PFSK-1 (cell line): ENCODE measurements around the gene DIAPH3.

Source experiments
- FOXP2 ChIP-seq: optimal IDR thresholded peaks from 2 replicates; pipeline ENCODE3; 2011; ENCODE audit warnings: borderline replicate concordance, control low read depth, inconsistent platforms; ENCODE audit not compliant: insufficient read depth; ENCODE audit errors: extremely low read length, extremely low read depth
- POLR2AphosphoS5 ChIP-seq: IDR thresholded peaks from 2 replicates; pipeline ENCODE4 v1.6.1; 2012; ENCODE audit warnings: low read depth, mild to moderate bottlenecking, control low read depth, low read length, moderate library complexity
- SIN3A ChIP-seq: IDR thresholded peaks from 2 replicates; pipeline ENCODE4 v1.6.1; 2012; ENCODE audit warnings: mild to moderate bottlenecking, low read length, moderate library complexity, borderline replicate concordance; ENCODE audit not compliant: insufficient read depth
- TAF1 ChIP-seq: IDR thresholded peaks from 2 replicates; pipeline ENCODE4 v1.6.1; 2012; ENCODE audit warnings: low read length, control low read depth, borderline replicate concordance; ENCODE audit not compliant: insufficient read depth
- TF ChIP-seq, protein P1 (sequence below), 2 experiments: IDR thresholded peaks; 2 replicates each; pipeline versions ENCODE4 v1.6.1 to v1.8.0; 2011 to 2012; ENCODE audit warnings: low read depth in 2 of 2, low read length in 2 of 2, control low read depth in 1 of 2, inconsistent platforms in 1 of 2, mild to moderate bottlenecking in 1 of 2, moderate library complexity in 1 of 2; ENCODE audit not compliant: insufficient read depth in 1 of 2

Gene DIAPH3

DNA sequence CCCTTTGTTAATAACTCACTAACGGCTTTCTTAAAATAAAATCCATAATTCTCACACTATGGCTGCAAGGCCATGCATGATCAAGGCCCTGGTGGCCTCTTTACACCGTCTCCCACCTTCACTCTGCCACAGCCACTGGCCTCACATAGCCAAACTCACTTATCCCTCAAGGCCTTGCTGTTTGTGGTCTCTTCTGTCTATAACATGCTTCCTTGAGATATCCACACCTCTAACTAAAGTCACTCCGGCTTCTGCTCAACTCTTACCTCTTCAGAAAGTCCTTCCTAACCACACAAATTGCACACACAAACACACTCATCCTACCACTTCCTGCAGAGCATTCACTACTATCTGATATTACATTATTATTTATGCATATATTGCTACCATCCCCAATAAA, 262.5 kb downstream of the DIAPH3 start:
- no peak for TF ChIP-seq FOXP2
- no peak for TF ChIP-seq POLR2AphosphoS5
- TF ChIP-seq, protein P1, sequence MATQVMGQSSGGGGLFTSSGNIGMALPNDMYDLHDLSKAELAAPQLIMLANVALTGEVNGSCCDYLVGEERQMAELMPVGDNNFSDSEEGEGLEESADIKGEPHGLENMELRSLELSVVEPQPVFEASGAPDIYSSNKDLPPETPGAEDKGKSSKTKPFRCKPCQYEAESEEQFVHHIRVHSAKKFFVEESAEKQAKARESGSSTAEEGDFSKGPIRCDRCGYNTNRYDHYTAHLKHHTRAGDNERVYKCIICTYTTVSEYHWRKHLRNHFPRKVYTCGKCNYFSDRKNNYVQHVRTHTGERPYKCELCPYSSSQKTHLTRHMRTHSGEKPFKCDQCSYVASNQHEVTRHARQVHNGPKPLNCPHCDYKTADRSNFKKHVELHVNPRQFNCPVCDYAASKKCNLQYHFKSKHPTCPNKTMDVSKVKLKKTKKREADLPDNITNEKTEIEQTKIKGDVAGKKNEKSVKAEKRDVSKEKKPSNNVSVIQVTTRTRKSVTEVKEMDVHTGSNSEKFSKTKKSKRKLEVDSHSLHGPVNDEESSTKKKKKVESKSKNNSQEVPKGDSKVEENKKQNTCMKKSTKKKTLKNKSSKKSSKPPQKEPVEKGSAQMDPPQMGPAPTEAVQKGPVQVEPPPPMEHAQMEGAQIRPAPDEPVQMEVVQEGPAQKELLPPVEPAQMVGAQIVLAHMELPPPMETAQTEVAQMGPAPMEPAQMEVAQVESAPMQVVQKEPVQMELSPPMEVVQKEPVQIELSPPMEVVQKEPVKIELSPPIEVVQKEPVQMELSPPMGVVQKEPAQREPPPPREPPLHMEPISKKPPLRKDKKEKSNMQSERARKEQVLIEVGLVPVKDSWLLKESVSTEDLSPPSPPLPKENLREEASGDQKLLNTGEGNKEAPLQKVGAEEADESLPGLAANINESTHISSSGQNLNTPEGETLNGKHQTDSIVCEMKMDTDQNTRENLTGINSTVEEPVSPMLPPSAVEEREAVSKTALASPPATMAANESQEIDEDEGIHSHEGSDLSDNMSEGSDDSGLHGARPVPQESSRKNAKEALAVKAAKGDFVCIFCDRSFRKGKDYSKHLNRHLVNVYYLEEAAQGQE (IDR thresholded peaks at IDR 0.05; ENCODE audit: insufficient read depth in 1 of 2, low read depth in 2 of 2, low read length in 2 of 2), result no peak
- no peak for TF ChIP-seq TAF1
- no peak for TF ChIP-seq SIN3A

DNA sequence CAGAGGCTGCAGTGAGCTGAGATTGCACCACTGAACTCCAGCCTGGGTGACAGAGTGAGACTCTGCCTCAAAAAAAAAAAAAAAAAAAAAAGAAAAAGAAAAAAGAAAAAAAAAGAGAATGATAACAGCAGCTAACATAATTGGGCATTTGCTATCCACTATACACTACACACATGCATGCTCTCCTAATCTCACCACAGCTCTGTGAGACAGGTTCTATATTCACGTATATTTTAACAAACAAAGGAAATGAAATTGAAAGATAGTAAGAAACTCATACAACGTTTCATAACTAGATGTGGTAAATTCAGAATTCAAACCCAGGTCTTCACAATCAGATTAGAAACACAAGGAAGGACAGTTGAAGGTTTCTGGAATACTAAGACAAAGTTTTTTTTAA, 265.7 kb downstream of the DIAPH3 start:
- TF ChIP-seq, protein P1 (IDR thresholded peaks at IDR 0.05; ENCODE audit: insufficient read depth in 1 of 2, low read depth in 2 of 2, low read length in 2 of 2), result no peak
- TF ChIP-seq FOXP2 (no peak), TAF1 (no peak), SIN3A (no peak), POLR2AphosphoS5 (no peak)

DNA sequence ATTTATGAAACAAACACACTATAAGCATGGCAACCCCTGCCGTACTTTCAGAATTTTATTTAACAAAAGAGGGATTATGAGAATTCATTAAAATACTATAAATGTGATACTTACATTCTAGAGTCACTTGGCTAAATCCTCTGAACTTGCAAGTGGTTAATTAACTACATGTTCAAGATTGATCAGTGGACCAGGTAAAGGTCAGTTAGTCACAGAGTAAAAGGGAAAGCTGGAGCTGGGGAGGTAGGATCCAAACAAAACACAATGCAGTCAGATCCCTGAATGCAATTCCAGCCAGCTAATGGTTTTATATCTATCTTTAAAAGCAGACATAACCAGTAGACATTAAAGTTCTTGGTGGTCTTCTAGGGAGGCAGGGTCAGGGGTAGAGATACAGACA, 270.5 kb downstream of the DIAPH3 start:
- TF ChIP-seq TAF1, result no peak
- no peak for TF ChIP-seq SIN3A
- TF ChIP-seq, protein P1 (IDR thresholded peaks at IDR 0.05; ENCODE audit: insufficient read depth in 1 of 2, low read depth in 2 of 2, low read length in 2 of 2), result no peak
- TF ChIP-seq POLR2AphosphoS5, result no peak
- TF ChIP-seq FOXP2, result no peak

DNA sequence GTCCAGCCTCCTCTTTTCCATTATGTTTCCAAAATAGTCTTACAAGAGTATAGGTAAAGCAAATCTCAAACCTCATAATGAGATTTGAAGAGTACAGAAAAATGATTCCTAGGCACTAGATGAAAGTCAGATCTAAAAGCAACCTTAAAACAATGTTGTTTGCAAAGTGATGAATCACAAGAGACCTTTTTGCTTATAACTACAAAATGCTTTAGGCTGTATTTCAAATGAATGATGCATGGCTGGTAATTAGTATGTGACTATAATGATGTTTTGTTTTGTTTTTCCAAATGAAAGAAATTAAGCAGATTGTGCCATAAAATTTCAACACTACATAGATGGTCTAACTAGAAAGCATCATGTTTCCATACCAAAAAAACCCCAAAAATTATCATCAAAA, 272.7 kb downstream of the DIAPH3 start:
- TF ChIP-seq, protein P1 (IDR thresholded peaks at IDR 0.05; ENCODE audit: insufficient read depth in 1 of 2, low read depth in 2 of 2, low read length in 2 of 2), result no peak
- TF ChIP-seq POLR2AphosphoS5 (no peak), TAF1 (no peak)

DNA sequence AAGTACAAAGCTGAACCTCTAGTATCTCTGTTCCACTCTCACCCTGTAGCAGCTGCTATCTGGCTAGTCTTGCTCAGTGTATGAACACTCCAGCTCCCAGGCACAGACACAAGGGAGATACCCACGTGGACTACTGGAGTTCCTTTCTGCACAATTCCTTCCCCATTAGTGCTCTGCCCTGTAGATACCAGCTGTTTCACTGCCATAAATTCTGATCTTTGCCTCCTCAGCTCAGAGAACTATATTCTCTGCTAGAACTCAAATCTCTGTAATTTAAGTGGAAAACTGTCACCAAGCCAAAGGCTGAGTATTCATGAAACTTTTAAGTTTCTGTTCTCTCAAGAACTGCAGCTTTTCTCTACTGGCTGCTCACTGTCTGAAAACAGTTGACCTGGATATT, 273.7 kb downstream of the DIAPH3 start:
- no peak for TF ChIP-seq POLR2AphosphoS5
- TF ChIP-seq TAF1, result no peak
- no peak for TF ChIP-seq SIN3A
- TF ChIP-seq, protein P1 (IDR thresholded peaks at IDR 0.05; ENCODE audit: insufficient read depth in 1 of 2, low read depth in 2 of 2, low read length in 2 of 2), result no peak
- TF ChIP-seq FOXP2, result no peak
